ENCODE results near the gene NTNG1. TPM values are rescaled to one million over a fixed set of nuclear protein-coding genes. Genes with fewer than 3 reads are reported as not detected.

Gene NTNG1
- total and polyA plus RNA-seq, 2 of the 8 experiments (the other 6 are each of a cell fraction or from before 2014, with no cell fraction given): 1.2 to 4.1 TPM

DNA sequence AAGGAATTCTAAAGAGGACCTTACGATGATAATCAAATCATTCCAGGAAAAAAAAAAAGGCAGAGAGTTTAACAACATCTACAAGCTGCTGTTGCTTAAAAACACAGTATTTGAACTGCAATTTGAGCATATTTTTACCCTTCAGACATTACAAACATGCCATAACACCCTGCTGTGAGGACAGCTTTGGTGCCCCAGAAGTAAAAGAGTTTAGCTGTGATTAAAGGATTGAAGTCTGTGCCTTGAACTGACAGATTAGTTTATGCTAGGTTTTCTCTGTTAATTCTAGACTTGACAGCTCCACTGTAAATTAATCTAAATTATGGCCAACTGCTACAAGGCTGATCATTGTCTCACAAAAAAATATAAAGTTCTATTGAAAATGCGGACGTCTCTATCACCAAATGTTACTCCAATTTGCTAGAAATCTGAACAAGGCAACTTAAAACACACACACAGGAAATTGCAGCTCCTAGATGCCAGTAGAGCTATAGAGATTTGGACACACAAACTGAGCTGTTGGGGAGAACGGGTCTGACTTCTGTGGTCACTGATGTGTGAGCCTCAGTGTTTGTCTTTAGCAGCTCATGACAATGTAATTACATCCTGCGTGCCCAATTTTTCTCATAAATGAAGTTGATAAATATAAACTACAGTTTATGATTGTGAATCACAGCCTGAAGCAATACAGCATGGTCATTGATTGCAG lies 217.9 kb downstream of the NTNG1 start:
- H3K18ac ChIP-seq (ENCODE audit: extremely low read depth, low read length): no peak overlapping the region
- POLR2A ChIA-PET (ENCODE audit: partially characterized antibody): no interaction called here
- no peak overlapping the region for H4K8ac ChIP-seq (ENCODE audit: extremely low read depth, insufficient read depth, low read length)
- no peak overlapping the region for H3K9ac ChIP-seq (replicated peaks in 1 of 4; ENCODE audit: extremely low read depth in 1 of 4, low read depth in 3 of 4, low read length in 3 of 4)
- no peaks in the 10 kb centered on the region for H3K79me1 ChIP-seq (ENCODE audit: low read depth, low read length)
- H3K4me2 ChIP-seq (ENCODE audit: insufficient read depth in 1 of 2, low read depth in 2 of 2, low read length in 2 of 2): no peak overlapping the region; a peak in 1 of 4 replicates
- FAIRE-seq (no peak), DNase-seq (ENCODE audit: low read depth in 1 of 2, low spot score in 2 of 2) (no peak)
- H2BK15ac ChIP-seq (ENCODE audit: low read length): no peak overlapping the region
- H2BK12ac ChIP-seq (ENCODE audit: low read depth, low read length): no peak overlapping the region
- no peaks in the 10 kb centered on the region for H3K36me3 ChIP-seq (ENCODE audit: control insufficient read depth in 2 of 4, insufficient read depth in 4 of 4, low read length in 3 of 4)
- H3K23me2 ChIP-seq (ENCODE audit: low read depth, low read length): no peaks in the 10 kb centered on the region
- no peaks in the 10 kb centered on the region for H3K79me2 ChIP-seq (ENCODE audit: control insufficient read depth in 1 of 2, insufficient read depth in 2 of 2, low read length in 2 of 2)
- H3K23ac ChIP-seq (ENCODE audit: insufficient read length): no peak overlapping the region
- no peaks in the 10 kb centered on the region for H3K27me3 ChIP-seq (replicated peaks in 1 of 4; ENCODE audit: control insufficient read depth in 3 of 4, extremely low read depth in 1 of 4, insufficient read depth in 3 of 4, low read length in 3 of 4)
- no peaks in the 10 kb centered on the region for H4K20me1 ChIP-seq (replicated peaks in 1 of 2; ENCODE audit: control insufficient read depth in 1 of 2, insufficient read depth in 2 of 2, low read length in 2 of 2)
- H4K5ac ChIP-seq (ENCODE audit: insufficient read length, low read depth, low read length): no peak overlapping the region
- CTCF ChIA-PET (ENCODE audit: partially characterized antibody): interaction anchor here (0.6 to 1.1 kb wide), 4 partner anchors 32 to 1568 kb away, joined by 3 read pairs; no protein-coding TSS in a partner anchor
- H2BK5ac ChIP-seq (ENCODE audit: low read depth, low read length): no peak overlapping the region
- H2AFZ ChIP-seq (ENCODE audit: low read length): no peak overlapping the region
- no peak overlapping the region for H3K56ac ChIP-seq (replicated peaks; ENCODE audit: insufficient read length, low read depth, low read length)
- H2BK120ac ChIP-seq (replicated peaks; ENCODE audit: low read depth, low read length): no peak overlapping the region
- no peak overlapping the region for H3K4me3 ChIP-seq (ENCODE audit: extremely low read depth in 1 of 4, insufficient read depth in 2 of 4, low read depth in 3 of 4, low read length in 4 of 4)
- H3K4ac ChIP-seq (replicated peaks; ENCODE audit: insufficient read length, low read depth, low read length): no peak overlapping the region
- H2AK5ac ChIP-seq (ENCODE audit: low read depth, low read length): no peak overlapping the region
- H3K4me1 ChIP-seq (replicated peaks in 1 of 4; ENCODE audit: control insufficient read depth in 3 of 4, insufficient read depth in 4 of 4, low read length in 3 of 4): peaks cover 0 to 4% (median 3%) of the 10 kb centered on the region in 4 experiments; a peak in 1 of 7 replicates
- no peaks in the 10 kb centered on the region for H3K9me3 ChIP-seq (ENCODE audit: insufficient read depth in 2 of 2, low read depth in 1 of 2, low read length in 1 of 2)
- no peak overlapping the region for H4K91ac ChIP-seq (replicated peaks; ENCODE audit: insufficient read length, low read length)
- no peak overlapping the region for H3K27ac ChIP-seq (ENCODE audit: low read depth, low read length)
- no peak overlapping the region for H2BK20ac ChIP-seq (ENCODE audit: low read length)
- H3K14ac ChIP-seq (ENCODE audit: insufficient read length): no peak overlapping the region
- WGBS, 2 experiments (ENCODE audit: extremely low coverage in 1 of 2, insufficient coverage in 1 of 2, insufficient read length in 1 of 2, insufficient replicate concordance in 2 of 2, low coverage in 1 of 2, low lambda C conversion rate in 2 of 2, missing lambda C conversion rate in 1 of 2): 84% methylated on average over 5 of the region's 5 CpGs; no CpG with 5 or more reads in 1 of the 2 experiments
- TF ChIP-seq, protein P1, sequence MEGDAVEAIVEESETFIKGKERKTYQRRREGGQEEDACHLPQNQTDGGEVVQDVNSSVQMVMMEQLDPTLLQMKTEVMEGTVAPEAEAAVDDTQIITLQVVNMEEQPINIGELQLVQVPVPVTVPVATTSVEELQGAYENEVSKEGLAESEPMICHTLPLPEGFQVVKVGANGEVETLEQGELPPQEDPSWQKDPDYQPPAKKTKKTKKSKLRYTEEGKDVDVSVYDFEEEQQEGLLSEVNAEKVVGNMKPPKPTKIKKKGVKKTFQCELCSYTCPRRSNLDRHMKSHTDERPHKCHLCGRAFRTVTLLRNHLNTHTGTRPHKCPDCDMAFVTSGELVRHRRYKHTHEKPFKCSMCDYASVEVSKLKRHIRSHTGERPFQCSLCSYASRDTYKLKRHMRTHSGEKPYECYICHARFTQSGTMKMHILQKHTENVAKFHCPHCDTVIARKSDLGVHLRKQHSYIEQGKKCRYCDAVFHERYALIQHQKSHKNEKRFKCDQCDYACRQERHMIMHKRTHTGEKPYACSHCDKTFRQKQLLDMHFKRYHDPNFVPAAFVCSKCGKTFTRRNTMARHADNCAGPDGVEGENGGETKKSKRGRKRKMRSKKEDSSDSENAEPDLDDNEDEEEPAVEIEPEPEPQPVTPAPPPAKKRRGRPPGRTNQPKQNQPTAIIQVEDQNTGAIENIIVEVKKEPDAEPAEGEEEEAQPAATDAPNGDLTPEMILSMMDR (IDR thresholded peaks at IDR 0.05; ENCODE audit: control extremely low read depth in 1 of 3, insufficient read depth in 1 of 3, low read depth in 1 of 3, low read length in 3 of 3): no peak
- no peak for TF ChIP-seq PHF8 (conservative IDR thresholded peaks at IDR 0.05; ENCODE audit: low read depth, low read length)
- TF ChIP-seq POLR2A (IDR thresholded peaks at IDR 0.05; ENCODE audit: control extremely low read depth in 1 of 2, low read depth in 2 of 2, low read length in 2 of 2): no peak
- TF ChIP-seq RBBP5 (IDR thresholded peaks at IDR 0.05; ENCODE audit: borderline replicate concordance, low read depth, low read length): no peak
- no peak for TF ChIP-seq TAF1 (IDR thresholded peaks at IDR 0.05; ENCODE audit: low read depth, low read length)
- TF ChIP-seq TAF7 (optimal IDR thresholded peaks at IDR 0.05; ENCODE audit: borderline replicate concordance, low read depth, low read length): no peak
- TF ChIP-seq JUN (IDR thresholded peaks at IDR 0.05; ENCODE audit: low read depth, low read length): no peak
- TF ChIP-seq ASH2L (IDR thresholded peaks at IDR 0.05; ENCODE audit: low read length): no peak
- TF ChIP-seq, protein P2, sequence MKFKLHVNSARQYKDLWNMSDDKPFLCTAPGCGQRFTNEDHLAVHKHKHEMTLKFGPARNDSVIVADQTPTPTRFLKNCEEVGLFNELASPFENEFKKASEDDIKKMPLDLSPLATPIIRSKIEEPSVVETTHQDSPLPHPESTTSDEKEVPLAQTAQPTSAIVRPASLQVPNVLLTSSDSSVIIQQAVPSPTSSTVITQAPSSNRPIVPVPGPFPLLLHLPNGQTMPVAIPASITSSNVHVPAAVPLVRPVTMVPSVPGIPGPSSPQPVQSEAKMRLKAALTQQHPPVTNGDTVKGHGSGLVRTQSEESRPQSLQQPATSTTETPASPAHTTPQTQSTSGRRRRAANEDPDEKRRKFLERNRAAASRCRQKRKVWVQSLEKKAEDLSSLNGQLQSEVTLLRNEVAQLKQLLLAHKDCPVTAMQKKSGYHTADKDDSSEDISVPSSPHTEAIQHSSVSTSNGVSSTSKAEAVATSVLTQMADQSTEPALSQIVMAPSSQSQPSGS (IDR thresholded peaks at IDR 0.05; ENCODE audit: low read length): no peak
